Measurements from ENCODE around the gene SLC26A3. TPM values are rescaled to one million over a fixed set of nuclear protein-coding genes. Genes with fewer than 3 reads are reported as not detected.

The SLC26A3 gene
- total RNA-seq, 1 donor from 2014 or later: 0.33 TPM

GRCh38 chr7:107758667-107759066 lies 44.4 kb downstream of the SLC26A3 start:
- Histone ChIP-seq H3K27me3 (ENCODE audit: low read depth) (no peaks in the 10 kb centered on the region), H3K27ac (replicated peaks) (no peak overlapping the region), H3K4me1 (no peaks in the 10 kb centered on the region), H3K4me3 (no peak overlapping the region), H3K9me3 (replicated peaks) (no peaks in the 10 kb centered on the region), H3K36me3 (peaks cover 73% of the 10 kb centered on the region)
- intact Hi-C loops (cut with micrococcal nuclease): no loop called here
- TF ChIP-seq CTCF (IDR thresholded peaks at IDR 0.05; ENCODE audit: borderline replicate concordance): no peak
- no peak for DNase-seq

- H3K4me1 ChIP-seq: no peaks in the 10 kb centered on the region
- H3K27me3 ChIP-seq (ENCODE audit: low read depth): no peaks in the 10 kb centered on the region
- H3K4me3 ChIP-seq: no peak overlapping the region
- H3K36me3 ChIP-seq: peaks cover 97% of the 10 kb centered on the region
- TF ChIP-seq CTCF (IDR thresholded peaks at IDR 0.05; ENCODE audit: borderline replicate concordance): no peak
- H3K27ac ChIP-seq (replicated peaks): no peak overlapping the region
- no peaks in the 10 kb centered on the region for H3K9me3 ChIP-seq (replicated peaks)
- no peak for DNase-seq
- intact Hi-C loops (cut with micrococcal nuclease): no loop called here
These were observed 48.4 kb downstream of the SLC26A3 start for GRCh38 chr7:107754642-107755041.

- peaks cover 24% of the 10 kb centered on the region for H3K4me1 ChIP-seq
These were observed 51.9 kb downstream of the SLC26A3 start for GRCh38 chr7:107751113-107751512.

GRCh38 chr7:107746006-107746405 lies 57.0 kb downstream of the SLC26A3 start:
- H3K4me1 ChIP-seq: peaks cover 56% of the 10 kb centered on the region
- no peak for DNase-seq
- no peak overlapping the region for H3K27ac ChIP-seq (replicated peaks)
- H3K9me3 ChIP-seq (replicated peaks): no peaks in the 10 kb centered on the region
- intact Hi-C loops (cut with micrococcal nuclease): loop anchor here (10.0 kb wide), 1 partner anchor 129 kb away; no protein-coding TSS in a partner anchor
- no peak for TF ChIP-seq CTCF (IDR thresholded peaks at IDR 0.05; ENCODE audit: borderline replicate concordance)
- H3K36me3 ChIP-seq: peaks cover 24% of the 10 kb centered on the region
- H3K27me3 ChIP-seq (ENCODE audit: low read depth): no peaks in the 10 kb centered on the region
- H3K4me3 ChIP-seq: peak overlapping the region; percentile 81

More at GRCh38 chr7:107751113-107751512, 51.9 kb downstream of the SLC26A3 start:
- Histone ChIP-seq H3K27ac (replicated peaks) (no peak overlapping the region), H3K4me3 (no peak overlapping the region), H3K9me3 (replicated peaks) (no peaks in the 10 kb centered on the region), H3K27me3 (ENCODE audit: low read depth) (no peaks in the 10 kb centered on the region), H3K36me3 (peaks cover 73% of the 10 kb centered on the region)
- no peak for DNase-seq
- intact Hi-C loops (cut with micrococcal nuclease): no loop called here
- no peak for TF ChIP-seq CTCF (IDR thresholded peaks at IDR 0.05; ENCODE audit: borderline replicate concordance)

- peaks cover 7% of the 10 kb centered on the region for H3K36me3 ChIP-seq
- peak overlapping the region; percentile 81 for H3K4me3 ChIP-seq
- H3K27me3 ChIP-seq (ENCODE audit: low read depth): no peaks in the 10 kb centered on the region
- TF ChIP-seq CTCF (IDR thresholded peaks at IDR 0.05; ENCODE audit: borderline replicate concordance): no peak
- H3K9me3 ChIP-seq (replicated peaks): no peaks in the 10 kb centered on the region
- intact Hi-C loops (cut with micrococcal nuclease): loop anchor here (10.0 kb wide), 1 partner anchor 130 kb away; no protein-coding TSS in a partner anchor
- peak overlapping the region; percentile 99 for H3K27ac ChIP-seq (replicated peaks)
- H3K4me1 ChIP-seq: peaks cover 56% of the 10 kb centered on the region
- no peak for DNase-seq
These were observed 58.7 kb downstream of the SLC26A3 start for GRCh38 chr7:107744345-107744750.

Measured in left ventricle myocardium inferior (tissue), 1 donor.